CD4-positive, alpha-beta T cell treated with Interleukin-21 for 1 hour (primary cell): ENCODE data around the gene DMTF1.
"Not testable (repeated sequence)": the region's sequence is repeated elsewhere in the genome, so short reads cannot be mapped to it uniquely, and the experiment has no call there.

Experiments used
- DNase-seq: peaks from one replicate; pipeline ENCODE4 v3.0.0-alpha.2; 2020

Gene DMTF1

DNA sequence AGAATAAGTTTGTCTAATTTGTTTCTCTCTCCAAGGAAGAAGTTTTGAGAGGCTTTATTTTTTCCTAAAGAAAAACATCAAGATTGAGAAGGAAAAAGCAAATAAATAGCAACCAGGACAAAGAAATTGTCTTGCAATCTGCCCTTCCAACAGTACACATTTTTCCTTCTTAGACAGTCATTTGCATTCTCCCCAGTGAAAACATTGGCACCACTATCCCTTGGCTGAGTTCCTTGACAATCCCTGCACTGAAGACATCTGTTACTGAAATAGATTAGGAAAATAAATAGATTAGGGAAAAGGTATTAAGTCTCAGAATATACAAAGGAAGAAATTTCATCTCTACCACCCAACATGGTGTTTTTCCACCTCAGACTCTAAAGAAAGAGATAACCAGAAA, 79.5 kb downstream of the DMTF1 start:
- DNase-seq = no peak

DNA sequence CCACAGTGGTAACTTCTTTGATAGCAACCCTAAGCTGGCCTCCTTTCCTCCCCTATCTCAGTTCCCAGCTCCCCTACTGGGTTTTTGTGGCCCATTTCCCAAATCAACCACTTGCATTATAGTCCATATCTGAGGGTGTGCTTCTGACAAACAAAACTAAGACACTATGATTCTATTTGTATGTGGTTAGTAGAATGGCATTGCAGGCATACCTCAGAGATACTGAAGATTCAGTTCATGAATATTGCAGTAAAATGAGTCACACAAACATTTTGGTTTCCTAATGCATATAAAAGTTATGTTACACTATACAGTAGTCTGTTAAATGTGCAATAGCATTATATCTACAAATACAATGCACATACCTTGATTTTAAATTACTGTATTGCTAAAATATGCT, 82.7 kb downstream of the DMTF1 start:
- DNase-seq = no peak

DNA sequence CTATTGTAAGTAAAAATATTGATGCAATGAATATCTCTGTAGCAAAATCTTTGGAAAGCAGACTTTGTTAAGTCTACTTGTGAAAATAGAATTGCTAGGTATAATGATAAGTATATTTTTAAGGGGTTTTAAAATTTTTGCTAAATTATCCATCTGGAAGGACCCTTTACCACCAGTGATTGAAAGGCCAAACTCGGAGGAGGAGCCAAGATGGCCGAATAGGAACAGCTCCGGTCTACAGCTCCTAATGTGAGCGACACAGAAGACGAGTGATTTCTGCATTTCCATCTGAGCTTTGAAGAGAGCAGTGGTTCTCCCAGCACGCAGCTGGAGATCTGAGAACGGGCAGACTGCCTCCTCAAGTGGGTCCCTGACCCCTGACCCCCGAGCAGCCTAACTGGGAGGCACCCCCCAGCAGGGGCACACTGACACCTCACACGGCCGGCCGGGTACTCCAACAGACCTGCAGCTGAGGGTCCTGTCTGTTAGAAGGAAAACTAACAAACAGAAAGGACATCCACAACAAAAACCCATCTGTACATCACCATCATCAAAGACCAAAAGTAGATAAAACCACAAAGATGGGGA, 86.3 kb downstream of the DMTF1 start:
- DNase-seq = not testable (repeated sequence)

DNA sequence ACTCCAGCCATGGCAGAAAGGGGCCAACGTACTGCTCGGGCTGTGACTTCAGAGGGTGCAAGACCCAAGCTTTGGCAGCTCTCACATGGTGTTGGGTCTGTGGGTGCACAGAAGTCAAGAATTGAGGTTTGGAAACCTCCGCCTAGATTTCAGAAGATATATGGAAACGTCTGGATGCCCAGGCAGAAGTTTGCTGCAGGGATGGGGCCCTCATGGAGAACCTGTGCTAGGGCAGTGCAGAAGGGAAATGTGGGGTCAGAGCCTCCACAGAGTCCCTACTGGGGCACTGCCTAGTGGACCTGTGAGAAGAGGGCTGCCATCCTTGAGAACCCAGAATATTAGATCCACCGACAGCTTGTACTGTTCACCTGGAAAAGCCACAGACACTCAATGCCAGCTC, 93.4 kb downstream of the DMTF1 start:
- DNase-seq = not testable (repeated sequence)
